ENCODE data around the gene WNT9B.

DNA sequence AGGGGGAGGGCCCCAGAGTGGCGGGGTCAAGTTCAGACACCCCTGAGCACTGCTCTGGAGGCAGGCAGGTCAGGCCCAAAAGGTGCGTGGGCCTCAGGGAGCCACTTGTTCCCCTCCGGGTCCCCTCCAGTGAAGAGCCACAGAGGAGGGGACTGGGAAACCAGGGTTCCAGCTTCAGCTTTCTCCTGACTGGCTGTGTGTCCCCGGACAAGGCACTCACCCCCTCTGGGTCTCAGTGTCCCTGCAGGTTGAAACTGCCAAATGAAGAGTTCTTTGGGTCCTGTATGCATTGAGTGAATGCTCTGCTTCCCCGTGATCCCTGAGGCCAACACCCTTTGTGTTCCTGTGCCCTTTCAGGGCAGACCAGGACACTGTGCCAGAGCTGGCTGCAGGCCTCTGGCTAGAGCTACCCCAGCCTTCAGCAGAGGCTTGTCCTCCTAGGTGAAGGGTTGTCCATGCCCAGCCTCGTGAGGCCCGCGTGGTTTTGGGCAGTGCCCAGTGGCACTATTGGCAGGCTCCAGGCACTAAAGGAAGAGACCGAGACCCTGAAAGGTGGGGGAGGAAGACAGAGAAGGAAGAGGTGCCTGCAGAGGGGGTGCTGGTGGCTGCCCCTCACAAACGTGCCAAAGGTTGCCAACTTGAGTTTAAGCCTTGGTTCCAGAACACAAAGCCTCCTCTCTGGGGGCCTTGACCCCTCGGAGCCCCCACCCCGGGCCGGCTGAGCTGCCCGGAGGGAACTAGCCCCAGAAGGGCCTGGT lies 19.6 kb upstream of the WNT9B start:
- TF ChIP-seq, protein P1, sequence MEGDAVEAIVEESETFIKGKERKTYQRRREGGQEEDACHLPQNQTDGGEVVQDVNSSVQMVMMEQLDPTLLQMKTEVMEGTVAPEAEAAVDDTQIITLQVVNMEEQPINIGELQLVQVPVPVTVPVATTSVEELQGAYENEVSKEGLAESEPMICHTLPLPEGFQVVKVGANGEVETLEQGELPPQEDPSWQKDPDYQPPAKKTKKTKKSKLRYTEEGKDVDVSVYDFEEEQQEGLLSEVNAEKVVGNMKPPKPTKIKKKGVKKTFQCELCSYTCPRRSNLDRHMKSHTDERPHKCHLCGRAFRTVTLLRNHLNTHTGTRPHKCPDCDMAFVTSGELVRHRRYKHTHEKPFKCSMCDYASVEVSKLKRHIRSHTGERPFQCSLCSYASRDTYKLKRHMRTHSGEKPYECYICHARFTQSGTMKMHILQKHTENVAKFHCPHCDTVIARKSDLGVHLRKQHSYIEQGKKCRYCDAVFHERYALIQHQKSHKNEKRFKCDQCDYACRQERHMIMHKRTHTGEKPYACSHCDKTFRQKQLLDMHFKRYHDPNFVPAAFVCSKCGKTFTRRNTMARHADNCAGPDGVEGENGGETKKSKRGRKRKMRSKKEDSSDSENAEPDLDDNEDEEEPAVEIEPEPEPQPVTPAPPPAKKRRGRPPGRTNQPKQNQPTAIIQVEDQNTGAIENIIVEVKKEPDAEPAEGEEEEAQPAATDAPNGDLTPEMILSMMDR (conservative IDR thresholded peaks at IDR 0.05; ENCODE audit: low read depth, low read length): no peak
- TF ChIP-seq EZH2 (IDR thresholded peaks at IDR 0.05; ENCODE audit: borderline replicate concordance, low read depth, low read length, poor library complexity, severe bottlenecking): no peak

Data from A673 (cell line).